ENCODE measurements around the gene PHC2.
A peak's percentile ranks its signal among the peaks of the same experiment; 100 is the strongest.

Gene PHC2

GRCh38 chr1:33434363-33434750 is 3.5 kb upstream of the PHC2 start:
- H3K27ac ChIP-seq (ENCODE audit: low read length) = no peak overlapping the region
- peaks cover 9% of the 10 kb centered on the region for H3K4me1 ChIP-seq (ENCODE audit: control insufficient read depth, insufficient read depth, low read length)

GRCh38 chr1:33433509-33434362 is 2.8 kb upstream of the PHC2 start:
- Histone ChIP-seq H3K27me3 (ENCODE audit: control insufficient read depth in 1 of 2, insufficient read depth in 2 of 2, low read length in 2 of 2) (no peaks in the 10 kb centered on the region), H3K4me1 (ENCODE audit: control insufficient read depth, insufficient read depth, low read length) (peaks cover 9% of the 10 kb centered on the region), H3K27ac (ENCODE audit: low read length) (no peak overlapping the region), H3K9me3 (ENCODE audit: control insufficient read depth in 2 of 2, low read length in 2 of 2) (no peaks in the 10 kb centered on the region), H3K36me3 (ENCODE audit: control insufficient read depth in 2 of 2, insufficient read depth in 2 of 2, low read length in 2 of 2) (no peaks in the 10 kb centered on the region), H3K4me3 (ENCODE audit: low read length in 2 of 2) (no peak overlapping the region), H3K9ac (ENCODE audit: low read length in 2 of 2) (no peak overlapping the region)

More at GRCh38 chr1:33434363-33434750, 3.5 kb upstream of the PHC2 start:
- Histone ChIP-seq H3K9ac (ENCODE audit: low read length in 2 of 2) (no peak overlapping the region), H3K9me3 (ENCODE audit: control insufficient read depth in 2 of 2, low read length in 2 of 2) (no peaks in the 10 kb centered on the region), H3K36me3 (ENCODE audit: control insufficient read depth in 2 of 2, insufficient read depth in 2 of 2, low read length in 2 of 2) (no peaks in the 10 kb centered on the region), H3K4me3 (ENCODE audit: low read length in 2 of 2) (no peak overlapping the region), H3K27me3 (ENCODE audit: control insufficient read depth in 1 of 2, insufficient read depth in 2 of 2, low read length in 2 of 2) (no peaks in the 10 kb centered on the region)

- Histone ChIP-seq H3K27me3 (ENCODE audit: control insufficient read depth in 1 of 2, insufficient read depth in 2 of 2, low read length in 2 of 2) (no peaks in the 10 kb centered on the region), H3K36me3 (ENCODE audit: control insufficient read depth in 2 of 2, insufficient read depth in 2 of 2, low read length in 2 of 2) (no peaks in the 10 kb centered on the region), H3K9me3 (ENCODE audit: control insufficient read depth in 2 of 2, low read length in 2 of 2) (no peaks in the 10 kb centered on the region), H3K4me3 (ENCODE audit: low read length in 2 of 2) (peak overlapping the region; percentile 60 to 80), H3K27ac (ENCODE audit: low read length) (no peak overlapping the region), H3K9ac (ENCODE audit: low read length in 2 of 2) (peak overlapping the region; percentile 69 to 73), H3K4me1 (ENCODE audit: control insufficient read depth, insufficient read depth, low read length) (peaks cover 9% of the 10 kb centered on the region)
Observed at GRCh38 chr1:33429856-33430691, 821 bp downstream of the PHC2 start.

GRCh38 chr1:33429332-33429731 is 1.6 kb downstream of the PHC2 start:
- Histone ChIP-seq H3K36me3 (ENCODE audit: control insufficient read depth in 2 of 2, insufficient read depth in 2 of 2, low read length in 2 of 2) (no peaks in the 10 kb centered on the region), H3K9me3 (ENCODE audit: control insufficient read depth in 2 of 2, low read length in 2 of 2) (no peaks in the 10 kb centered on the region), H3K9ac (ENCODE audit: low read length in 2 of 2) (peak overlapping the region in 1 of 2 donors; percentile 43), H3K27me3 (ENCODE audit: control insufficient read depth in 1 of 2, insufficient read depth in 2 of 2, low read length in 2 of 2) (no peaks in the 10 kb centered on the region), H3K4me3 (ENCODE audit: low read length in 2 of 2) (peak overlapping the region; percentile 60 to 80), H3K4me1 (ENCODE audit: control insufficient read depth, insufficient read depth, low read length) (peaks cover 9% of the 10 kb centered on the region), H3K27ac (ENCODE audit: low read length) (no peak overlapping the region)

GRCh38 chr1:33428661-33429060 is 2.2 kb downstream of the PHC2 start:
- H3K4me3 ChIP-seq (ENCODE audit: low read length in 2 of 2) = no peak overlapping the region

GRCh38 chr1:33426916-33427315 is 4.0 kb downstream of the PHC2 start:
- Histone ChIP-seq H3K4me1 (ENCODE audit: control insufficient read depth, insufficient read depth, low read length) (peaks cover 9% of the 10 kb centered on the region), H3K27ac (ENCODE audit: low read length) (no peak overlapping the region)

More at GRCh38 chr1:33428661-33429060, 2.2 kb downstream of the PHC2 start:
- Histone ChIP-seq H3K9ac (ENCODE audit: low read length in 2 of 2) (no peak overlapping the region), H3K36me3 (ENCODE audit: control insufficient read depth in 2 of 2, insufficient read depth in 2 of 2, low read length in 2 of 2) (no peaks in the 10 kb centered on the region), H3K27ac (ENCODE audit: low read length) (no peak overlapping the region), H3K27me3 (ENCODE audit: control insufficient read depth in 1 of 2, insufficient read depth in 2 of 2, low read length in 2 of 2) (no peaks in the 10 kb centered on the region), H3K4me1 (ENCODE audit: control insufficient read depth, insufficient read depth, low read length) (peaks cover 9% of the 10 kb centered on the region), H3K9me3 (ENCODE audit: control insufficient read depth in 2 of 2, low read length in 2 of 2) (no peaks in the 10 kb centered on the region)

GRCh38 chr1:33425900-33426299 is 5.0 kb downstream of the PHC2 start:
- Histone ChIP-seq H3K4me1 (ENCODE audit: control insufficient read depth, insufficient read depth, low read length) (peaks cover 9% of the 10 kb centered on the region), H3K36me3 (ENCODE audit: control insufficient read depth in 2 of 2, insufficient read depth in 2 of 2, low read length in 2 of 2) (no peaks in the 10 kb centered on the region), H3K27me3 (ENCODE audit: control insufficient read depth in 1 of 2, insufficient read depth in 2 of 2, low read length in 2 of 2) (no peaks in the 10 kb centered on the region), H3K9me3 (ENCODE audit: control insufficient read depth in 2 of 2, low read length in 2 of 2) (no peaks in the 10 kb centered on the region), H3K4me3 (ENCODE audit: low read length in 2 of 2) (no peak overlapping the region), H3K27ac (ENCODE audit: low read length) (no peak overlapping the region), H3K9ac (ENCODE audit: low read length in 2 of 2) (no peak overlapping the region)

More at GRCh38 chr1:33426916-33427315, 4.0 kb downstream of the PHC2 start:
- H3K27me3 ChIP-seq (ENCODE audit: control insufficient read depth in 1 of 2, insufficient read depth in 2 of 2, low read length in 2 of 2) = no peaks in the 10 kb centered on the region
- no peaks in the 10 kb centered on the region for H3K36me3 ChIP-seq (ENCODE audit: control insufficient read depth in 2 of 2, insufficient read depth in 2 of 2, low read length in 2 of 2)
- H3K9me3 ChIP-seq (ENCODE audit: control insufficient read depth in 2 of 2, low read length in 2 of 2) = no peaks in the 10 kb centered on the region
- H3K9ac ChIP-seq (ENCODE audit: low read length in 2 of 2) = no peak overlapping the region
- H3K4me3 ChIP-seq (ENCODE audit: low read length in 2 of 2) = no peak overlapping the region

GRCh38 chr1:33424610-33425009 is 6.3 kb downstream of the PHC2 start:
- H3K36me3 ChIP-seq (ENCODE audit: control insufficient read depth in 2 of 2, insufficient read depth in 2 of 2, low read length in 2 of 2) = no peaks in the 10 kb centered on the region
- H3K4me3 ChIP-seq (ENCODE audit: low read length in 2 of 2) = no peak overlapping the region
- no peak overlapping the region for H3K27ac ChIP-seq (ENCODE audit: low read length)
- H3K27me3 ChIP-seq (ENCODE audit: control insufficient read depth in 1 of 2, insufficient read depth in 2 of 2, low read length in 2 of 2) = no peaks in the 10 kb centered on the region
- H3K9ac ChIP-seq (ENCODE audit: low read length in 2 of 2) = no peak overlapping the region
- peaks cover under 1% of the 10 kb centered on the region for H3K4me1 ChIP-seq (ENCODE audit: control insufficient read depth, insufficient read depth, low read length)
- H3K9me3 ChIP-seq (ENCODE audit: control insufficient read depth in 2 of 2, low read length in 2 of 2) = no peaks in the 10 kb centered on the region

- Histone ChIP-seq H3K36me3 (ENCODE audit: control insufficient read depth in 2 of 2, insufficient read depth in 2 of 2, low read length in 2 of 2) (no peaks in the 10 kb centered on the region), H3K27me3 (ENCODE audit: control insufficient read depth in 1 of 2, insufficient read depth in 2 of 2, low read length in 2 of 2) (no peaks in the 10 kb centered on the region), H3K9me3 (ENCODE audit: control insufficient read depth in 2 of 2, low read length in 2 of 2) (no peaks in the 10 kb centered on the region), H3K4me1 (ENCODE audit: control insufficient read depth, insufficient read depth, low read length) (no peaks in the 10 kb centered on the region), H3K4me3 (ENCODE audit: low read length in 2 of 2) (no peak overlapping the region), H3K9ac (ENCODE audit: low read length in 2 of 2) (no peak overlapping the region), H3K27ac (ENCODE audit: low read length) (no peak overlapping the region)
Observed at GRCh38 chr1:33424205-33424604, 6.7 kb downstream of the PHC2 start.

GRCh38 chr1:33420870-33421775 is 9.8 kb downstream of the PHC2 start:
- no peaks in the 10 kb centered on the region for H3K9me3 ChIP-seq (ENCODE audit: control insufficient read depth in 2 of 2, low read length in 2 of 2)
- no peaks in the 10 kb centered on the region for H3K27me3 ChIP-seq (ENCODE audit: control insufficient read depth in 1 of 2, insufficient read depth in 2 of 2, low read length in 2 of 2)
- H3K4me1 ChIP-seq (ENCODE audit: control insufficient read depth, insufficient read depth, low read length) = no peaks in the 10 kb centered on the region
- no peak overlapping the region for H3K4me3 ChIP-seq (ENCODE audit: low read length in 2 of 2)
- no peaks in the 10 kb centered on the region for H3K36me3 ChIP-seq (ENCODE audit: control insufficient read depth in 2 of 2, insufficient read depth in 2 of 2, low read length in 2 of 2)
- H3K27ac ChIP-seq (ENCODE audit: low read length) = no peak overlapping the region
- H3K9ac ChIP-seq (ENCODE audit: low read length in 2 of 2) = no peak overlapping the region

All from stomach smooth muscle (tissue), 2 donors.